Measurements from ENCODE around the gene SIX5. TPM values are rescaled to one million over a fixed set of nuclear protein-coding genes. Genes with fewer than 3 reads are reported as not detected.

Gene SIX5
- total RNA-seq, 2 experiments from 2014 or later: 9.4 to 15.2 TPM

DNA sequence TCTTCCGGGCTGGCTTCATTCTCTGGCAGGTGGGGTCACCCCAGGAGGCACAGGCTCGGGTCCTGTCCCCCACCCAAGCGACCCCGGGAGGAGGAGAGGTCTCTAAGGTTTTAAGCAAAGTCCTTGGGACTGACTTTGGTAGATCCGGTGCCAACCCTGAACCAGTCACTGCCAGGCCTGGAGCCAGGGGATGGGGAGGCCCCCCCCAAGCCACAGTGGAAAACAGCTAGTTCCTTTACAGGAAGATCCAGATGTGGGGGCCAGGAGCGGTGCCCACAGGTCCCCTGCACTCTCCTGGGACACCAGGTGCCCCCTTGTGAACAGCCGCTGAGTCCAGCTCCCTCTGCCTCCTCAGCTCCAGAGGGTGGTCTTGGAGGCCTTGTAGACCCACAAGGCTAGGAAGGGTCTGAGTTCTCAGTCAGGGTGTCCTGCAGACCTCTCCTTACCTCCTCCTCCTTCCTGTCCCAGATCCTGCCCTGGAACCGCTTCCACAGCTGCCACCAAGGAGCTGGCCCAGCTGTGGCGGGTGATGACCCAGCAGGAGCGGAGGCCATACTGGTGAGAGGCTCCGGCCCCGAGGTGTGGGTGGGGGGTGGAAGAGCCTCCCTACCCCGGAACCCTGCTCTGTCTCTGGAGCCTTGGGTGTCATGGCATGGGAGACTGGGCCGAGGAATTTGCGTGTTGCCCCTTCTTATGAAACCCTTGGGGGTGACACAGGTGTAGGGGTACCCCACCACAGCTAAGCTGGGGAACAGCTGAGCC, 6.0 kb downstream of the SIX5 start:
- intact Hi-C loops (cut with micrococcal nuclease; ENCODE audit: unreplicated experiment): no loop called here
- peaks cover 5% of the 10 kb centered on the region for H3K4me1 ChIP-seq (ENCODE audit: insufficient read depth, low read length, poor library complexity, severe bottlenecking)
- no peak for DNase-seq (ENCODE audit: low spot score)
- no peaks in the 10 kb centered on the region for H3K9me2 ChIP-seq (ENCODE audit: insufficient read depth, low read length)
- H3K4me3 ChIP-seq (ENCODE audit: low read depth, low read length, poor library complexity, severe bottlenecking): no peak overlapping the region
- BruUV-seq (replicated peaks): no TSS peak
- H3K27ac ChIP-seq (ENCODE audit: low read depth, low read length, poor library complexity, severe bottlenecking): no peak overlapping the region
- no peak overlapping the region for H3K4me2 ChIP-seq (ENCODE audit: low read length)
- H3K36me3 ChIP-seq (ENCODE audit: insufficient read depth, low read length): no peaks in the 10 kb centered on the region
- no peaks in the 10 kb centered on the region for H4K20me1 ChIP-seq (ENCODE audit: insufficient read depth, low read length)
- H3K9me3 ChIP-seq (ENCODE audit: low read length): no peaks in the 10 kb centered on the region
- POLR2A ChIA-PET: interaction anchor here (0.5 kb wide), 1 partner anchor 46 kb away, joined by 3 read pairs; no protein-coding TSS in a partner anchor
- no peak overlapping the region for H2AFZ ChIP-seq (ENCODE audit: low read length)
- H3K79me2 ChIP-seq (ENCODE audit: insufficient read depth, low read depth, low read length): no peaks in the 10 kb centered on the region
- TF ChIP-seq, protein P1, sequence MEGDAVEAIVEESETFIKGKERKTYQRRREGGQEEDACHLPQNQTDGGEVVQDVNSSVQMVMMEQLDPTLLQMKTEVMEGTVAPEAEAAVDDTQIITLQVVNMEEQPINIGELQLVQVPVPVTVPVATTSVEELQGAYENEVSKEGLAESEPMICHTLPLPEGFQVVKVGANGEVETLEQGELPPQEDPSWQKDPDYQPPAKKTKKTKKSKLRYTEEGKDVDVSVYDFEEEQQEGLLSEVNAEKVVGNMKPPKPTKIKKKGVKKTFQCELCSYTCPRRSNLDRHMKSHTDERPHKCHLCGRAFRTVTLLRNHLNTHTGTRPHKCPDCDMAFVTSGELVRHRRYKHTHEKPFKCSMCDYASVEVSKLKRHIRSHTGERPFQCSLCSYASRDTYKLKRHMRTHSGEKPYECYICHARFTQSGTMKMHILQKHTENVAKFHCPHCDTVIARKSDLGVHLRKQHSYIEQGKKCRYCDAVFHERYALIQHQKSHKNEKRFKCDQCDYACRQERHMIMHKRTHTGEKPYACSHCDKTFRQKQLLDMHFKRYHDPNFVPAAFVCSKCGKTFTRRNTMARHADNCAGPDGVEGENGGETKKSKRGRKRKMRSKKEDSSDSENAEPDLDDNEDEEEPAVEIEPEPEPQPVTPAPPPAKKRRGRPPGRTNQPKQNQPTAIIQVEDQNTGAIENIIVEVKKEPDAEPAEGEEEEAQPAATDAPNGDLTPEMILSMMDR (conservative IDR thresholded peaks at IDR 0.05; ENCODE audit: low read length): no peak
- TF ChIP-seq EZH2phosphoT487 (IDR thresholded peaks at IDR 0.05; ENCODE audit: borderline replicate concordance, low read depth, low read length): no peak
- CTCF ChIA-PET (ENCODE audit: unreplicated experiment): no interaction called here

DNA sequence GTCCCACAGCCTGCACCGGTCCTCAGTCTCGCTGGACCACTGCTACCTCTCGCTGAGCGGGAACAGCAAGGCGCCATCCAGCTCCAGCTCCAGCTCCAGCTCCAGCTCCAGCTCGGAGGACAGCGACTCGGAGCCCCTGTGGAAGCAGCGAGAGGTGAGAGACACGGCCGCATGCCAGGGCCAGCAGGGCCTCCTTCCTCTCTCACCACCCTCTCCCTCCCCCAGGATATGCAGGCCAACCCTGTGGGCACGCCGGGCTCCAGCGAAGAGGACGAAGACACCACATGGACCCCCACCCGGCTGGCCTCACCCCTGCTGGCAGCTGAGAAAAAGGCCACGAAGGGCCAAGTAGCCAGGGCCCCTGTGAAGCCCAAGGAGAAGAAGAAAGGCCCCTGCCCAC, 7.3 kb downstream of the SIX5 start:
- ChIA-PET POLR2A (no interaction called here), CTCF (ENCODE audit: unreplicated experiment) (no interaction called here)
- Histone ChIP-seq H3K79me2 (ENCODE audit: insufficient read depth, low read depth, low read length) (no peaks in the 10 kb centered on the region), H3K9me2 (ENCODE audit: insufficient read depth, low read length) (no peaks in the 10 kb centered on the region), H3K27ac (ENCODE audit: low read depth, low read length, poor library complexity, severe bottlenecking) (no peak overlapping the region), H3K36me3 (ENCODE audit: insufficient read depth, low read length) (no peaks in the 10 kb centered on the region), H2AFZ (ENCODE audit: low read length) (no peak overlapping the region), H3K4me3 (ENCODE audit: low read depth, low read length, poor library complexity, severe bottlenecking) (no peak overlapping the region), H3K9me3 (ENCODE audit: low read length) (no peaks in the 10 kb centered on the region), H3K4me1 (ENCODE audit: insufficient read depth, low read length, poor library complexity, severe bottlenecking) (no peaks in the 10 kb centered on the region), H3K4me2 (ENCODE audit: low read length) (no peak overlapping the region), H4K20me1 (ENCODE audit: insufficient read depth, low read length) (no peaks in the 10 kb centered on the region)
- no TSS peak for BruUV-seq (replicated peaks)
- no peak for DNase-seq (ENCODE audit: low spot score)
- TF ChIP-seq EZH2phosphoT487 (IDR thresholded peaks at IDR 0.05; ENCODE audit: borderline replicate concordance, low read depth, low read length): no peak
- TF ChIP-seq, protein P1 (conservative IDR thresholded peaks at IDR 0.05; ENCODE audit: low read length): no peak
- intact Hi-C loops (cut with micrococcal nuclease; ENCODE audit: unreplicated experiment): no loop called here

DNA sequence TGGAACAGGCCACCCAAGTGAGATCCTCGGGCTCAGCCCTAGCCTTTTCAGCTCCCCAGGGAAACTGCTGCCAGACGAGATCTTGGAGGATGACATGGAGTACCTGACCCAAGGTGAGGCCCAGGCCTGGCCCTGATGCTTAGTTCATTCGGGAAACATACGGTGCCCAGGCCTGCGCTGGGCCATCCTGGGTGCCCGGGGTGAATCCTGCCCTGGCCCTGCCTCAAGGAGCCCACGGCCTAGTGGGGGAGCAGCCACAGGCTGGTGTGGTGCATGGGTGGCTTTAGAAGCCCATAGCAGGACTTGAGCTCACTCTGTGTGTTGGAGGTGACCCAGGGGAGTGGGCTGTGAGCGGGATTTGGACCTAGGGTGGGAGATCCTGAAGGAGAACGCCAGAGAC, 10.1 kb downstream of the SIX5 start:
- POLR2A ChIA-PET: no interaction called here
- Histone ChIP-seq H2AFZ (ENCODE audit: low read length) (no peak overlapping the region), H3K27ac (ENCODE audit: low read depth, low read length, poor library complexity, severe bottlenecking) (no peak overlapping the region), H3K4me2 (ENCODE audit: low read length) (no peak overlapping the region), H3K4me1 (ENCODE audit: insufficient read depth, low read length, poor library complexity, severe bottlenecking) (no peaks in the 10 kb centered on the region), H3K79me2 (ENCODE audit: insufficient read depth, low read depth, low read length) (no peaks in the 10 kb centered on the region), H3K9me2 (ENCODE audit: insufficient read depth, low read length) (no peaks in the 10 kb centered on the region), H3K36me3 (ENCODE audit: insufficient read depth, low read length) (no peaks in the 10 kb centered on the region), H3K4me3 (ENCODE audit: low read depth, low read length, poor library complexity, severe bottlenecking) (no peak overlapping the region), H4K20me1 (ENCODE audit: insufficient read depth, low read length) (no peaks in the 10 kb centered on the region), H3K9me3 (ENCODE audit: low read length) (no peaks in the 10 kb centered on the region)
- TF ChIP-seq EZH2phosphoT487 (IDR thresholded peaks at IDR 0.05; ENCODE audit: borderline replicate concordance, low read depth, low read length): no peak
- TF ChIP-seq, protein P1 (conservative IDR thresholded peaks at IDR 0.05; ENCODE audit: low read length): no peak
- DNase-seq (ENCODE audit: low spot score): no peak
- CTCF ChIA-PET (ENCODE audit: unreplicated experiment): no interaction called here
- intact Hi-C loops (cut with micrococcal nuclease; ENCODE audit: unreplicated experiment): no loop called here
- BruUV-seq (replicated peaks): no TSS peak
